Hepatocyte (in vitro differentiated cells): Measurements from ENCODE around the gene STAT4. TPM values are rescaled to one million over a fixed set of nuclear protein-coding genes. Genes with fewer than 3 reads are reported as not detected.

Experiments used
- DNase-seq: peaks from one replicate; pipeline ENCODE4 v3.0.0-alpha.2; 2016; ENCODE audit warnings: low spot score
- H2AFZ ChIP-seq: fragments of 200-600 bp; sonication (generic); 2 replicates; pipeline ENCODE4 v1.6.0; 2016; ENCODE audit warnings: antibody characterized with exemption, mild to moderate bottlenecking
- H3K27ac ChIP-seq: fragments of 200-600 bp; sonication (generic); 2 replicates; pipeline ENCODE4 v1.5.1; 2016; ENCODE audit warnings: mild to moderate bottlenecking
- H3K27me3 ChIP-seq: fragments of 200-600 bp; sonication (generic); 2 replicates; pipeline ENCODE4 v1.6.1; 2016
- H3K36me3 ChIP-seq: fragments of 200-600 bp; sonication (generic); replicated peaks from 2 replicates; pipeline ENCODE4 v1.5.1; 2016; ENCODE audit warnings: low read depth; ENCODE audit not compliant: insufficient read depth
- H3K4me1 ChIP-seq: fragments of 200-600 bp; sonication (generic); 2 replicates; pipeline ENCODE4 v1.5.1; 2016; ENCODE audit warnings: mild to moderate bottlenecking, moderate library complexity; ENCODE audit not compliant: insufficient read depth
- H3K4me2 ChIP-seq: fragments of 200-600 bp; sonication (generic); 2 replicates; pipeline ENCODE4 v1.6.0; 2016
- H3K4me3 ChIP-seq: fragments of 200-600 bp; sonication (generic); 2 replicates; pipeline ENCODE4 v1.5.1; 2016; ENCODE audit warnings: mild to moderate bottlenecking
- H3K79me2 ChIP-seq: fragments of 200-600 bp; sonication (generic); 2 replicates; pipeline ENCODE4 v1.6.0; 2017; ENCODE audit warnings: mild to moderate bottlenecking
- H3K9me2 ChIP-seq: fragments of 200-600 bp; sonication (generic); replicated peaks from 2 replicates; pipeline ENCODE4 v1.6.0; 2017; ENCODE audit warnings: mild to moderate bottlenecking; ENCODE audit not compliant: insufficient read depth
- H3K9me3 ChIP-seq: fragments of 200-600 bp; sonication (generic); 2 replicates; pipeline ENCODE4 v1.5.1; 2016; ENCODE audit warnings: low read depth, mild to moderate bottlenecking
- H4K20me1 ChIP-seq: fragments of 200-600 bp; sonication (generic); 2 replicates; pipeline ENCODE4 v1.6.0; 2016; ENCODE audit warnings: mild to moderate bottlenecking; ENCODE audit not compliant: insufficient read depth, poor library complexity, severe bottlenecking
- EZH2 ChIP-seq: fragments of 200-600 bp; sonication (generic); IDR thresholded peaks from 2 replicates; pipeline ENCODE4 v1.6.1; 2016; ENCODE audit warnings: antibody characterized with exemption, mild to moderate bottlenecking, borderline replicate concordance
- EZH2phosphoT487 ChIP-seq: fragments of 200-600 bp; sonication (generic); IDR thresholded peaks from one replicate; pipeline ENCODE4 v1.6.1; 2018; ENCODE audit warnings: antibody characterized with exemption, mild to moderate bottlenecking, low read depth, moderate library complexity; ENCODE audit not compliant: unreplicated experiment, severe bottlenecking
- WGBS: methylation state at CpG from one replicate; pipeline ENCODE4 v1.1.6; 2016; ENCODE audit warnings: low lambda C conversion rate; ENCODE audit errors: missing lambda C conversion rate; 5-methylcytosine and 5-hydroxymethylcytosine counted together
- polyA plus RNA-seq: library from polyadenylated mRNA; unstranded; fragments of >200 nt; fragmentation: Nextera tagmentation; extraction: Ambion mirVana; gene quantifications from 2 replicates; pipeline ENCODE4 v1.2.1, GENCODE V29; 2016
- total RNA-seq: library from RNA; depleted of rRNA; stranded (reverse); fragments of >200 nt; gene quantifications from 2 replicates; pipeline ENCODE4 v1.2.3, GENCODE V29; 2014
- TF ChIP-seq, protein P1 (sequence below): fragments of 200-600 bp; sonication (generic); IDR thresholded peaks from 2 replicates; pipeline ENCODE4 v1.5.1; 2016; ENCODE audit warnings: antibody characterized with exemption, mild to moderate bottlenecking; ENCODE audit not compliant: poor library complexity

The STAT4 gene
- total and polyA plus RNA-seq, 2 experiments from 2014 or later = 1.6 to 6.6 TPM

GRCh38 chr2:191117341-191117740 lies 33.5 kb downstream of the STAT4 start:
- no peak for TF ChIP-seq EZH2phosphoT487
- no peak for TF ChIP-seq EZH2
- TF ChIP-seq, protein P1, sequence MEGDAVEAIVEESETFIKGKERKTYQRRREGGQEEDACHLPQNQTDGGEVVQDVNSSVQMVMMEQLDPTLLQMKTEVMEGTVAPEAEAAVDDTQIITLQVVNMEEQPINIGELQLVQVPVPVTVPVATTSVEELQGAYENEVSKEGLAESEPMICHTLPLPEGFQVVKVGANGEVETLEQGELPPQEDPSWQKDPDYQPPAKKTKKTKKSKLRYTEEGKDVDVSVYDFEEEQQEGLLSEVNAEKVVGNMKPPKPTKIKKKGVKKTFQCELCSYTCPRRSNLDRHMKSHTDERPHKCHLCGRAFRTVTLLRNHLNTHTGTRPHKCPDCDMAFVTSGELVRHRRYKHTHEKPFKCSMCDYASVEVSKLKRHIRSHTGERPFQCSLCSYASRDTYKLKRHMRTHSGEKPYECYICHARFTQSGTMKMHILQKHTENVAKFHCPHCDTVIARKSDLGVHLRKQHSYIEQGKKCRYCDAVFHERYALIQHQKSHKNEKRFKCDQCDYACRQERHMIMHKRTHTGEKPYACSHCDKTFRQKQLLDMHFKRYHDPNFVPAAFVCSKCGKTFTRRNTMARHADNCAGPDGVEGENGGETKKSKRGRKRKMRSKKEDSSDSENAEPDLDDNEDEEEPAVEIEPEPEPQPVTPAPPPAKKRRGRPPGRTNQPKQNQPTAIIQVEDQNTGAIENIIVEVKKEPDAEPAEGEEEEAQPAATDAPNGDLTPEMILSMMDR = no peak

DNA sequence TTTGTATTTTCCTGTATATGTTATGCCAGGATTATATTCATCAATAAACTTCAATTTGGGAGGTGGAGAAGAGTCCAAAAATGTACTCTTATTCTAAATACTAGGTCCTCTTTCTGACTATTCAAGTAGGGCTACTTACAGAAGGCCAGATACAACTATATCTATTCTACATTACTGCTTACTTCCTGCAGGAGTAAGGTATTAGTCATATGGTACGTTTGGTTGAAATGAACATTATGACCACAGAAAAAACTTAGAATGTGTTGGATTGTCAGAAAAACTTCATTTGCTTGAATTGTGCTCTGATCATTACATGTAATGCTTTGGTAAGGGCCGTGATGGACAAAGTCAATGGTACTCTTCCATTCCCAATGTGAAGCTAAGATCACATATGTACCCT lies 35.0 kb downstream of the STAT4 start:
- Histone ChIP-seq H3K27me3 (peaks cover 4% of the 10 kb centered on the region), H3K9me3 (no peaks in the 10 kb centered on the region), H3K36me3 (no peaks in the 10 kb centered on the region), H2AFZ (no peak overlapping the region), H3K4me3 (no peak overlapping the region), H3K4me2 (no peak overlapping the region), H3K4me1 (no peaks in the 10 kb centered on the region), H4K20me1 (no peaks in the 10 kb centered on the region), H3K79me2 (no peaks in the 10 kb centered on the region), H3K9me2 (no peaks in the 10 kb centered on the region), H3K27ac (no peak overlapping the region)
- WGBS = 87% methylated on average over 2 of the region's 2 CpGs
- TF ChIP-seq, protein P1 = no peak
- TF ChIP-seq EZH2phosphoT487 = no peak
- no peak for TF ChIP-seq EZH2
- no peak for DNase-seq

More at GRCh38 chr2:191117341-191117740, 33.5 kb downstream of the STAT4 start:
- Histone ChIP-seq H2AFZ (no peak overlapping the region), H3K4me1 (no peaks in the 10 kb centered on the region), H4K20me1 (no peaks in the 10 kb centered on the region), H3K4me2 (no peak overlapping the region), H3K36me3 (no peaks in the 10 kb centered on the region), H3K4me3 (no peak overlapping the region), H3K9me3 (no peaks in the 10 kb centered on the region), H3K27ac (no peak overlapping the region), H3K9me2 (no peaks in the 10 kb centered on the region), H3K79me2 (no peaks in the 10 kb centered on the region), H3K27me3 (peaks cover 4% of the 10 kb centered on the region)
- 61% methylated on average over 3 of the region's 3 CpGs for WGBS
- no peak for DNase-seq

- 91% methylated on average over 3 of the region's 3 CpGs for WGBS
- DNase-seq = no peak
- Histone ChIP-seq H3K9me3 (no peaks in the 10 kb centered on the region), H3K36me3 (no peaks in the 10 kb centered on the region), H3K27me3 (peaks cover 4% of the 10 kb centered on the region), H3K79me2 (no peaks in the 10 kb centered on the region), H3K27ac (no peak overlapping the region), H3K4me3 (no peak overlapping the region), H2AFZ (no peak overlapping the region), H3K9me2 (no peaks in the 10 kb centered on the region), H4K20me1 (no peaks in the 10 kb centered on the region), H3K4me1 (no peaks in the 10 kb centered on the region), H3K4me2 (no peak overlapping the region)
- TF ChIP-seq EZH2 (no peak), EZH2phosphoT487 (no peak)
- TF ChIP-seq, protein P1 = no peak
Observed at GRCh38 chr2:191115391-191115790, 35.4 kb downstream of the STAT4 start.
